Epithelial cell of esophagus (primary cell): ENCODE results near the gene AIRE.
"Not testable (repeated sequence)": the region's sequence is repeated elsewhere in the genome, so short reads cannot be mapped to it uniquely, and the experiment has no call there.

ENCODE experiments used
- DNase-seq: peaks from one replicate; pipeline ENCODE4 v3.0.0; 2010; ENCODE audit warnings: low read depth
- H3K4me3 ChIP-seq: 2 replicates; pipeline ENCODE4 v1.5.1; 2011; ENCODE audit warnings: mild to moderate bottlenecking, low read length, control low read depth
- CTCF ChIP-seq: IDR thresholded peaks from 2 replicates; pipeline ENCODE4 v1.5.1; 2011; ENCODE audit warnings: low read depth, mild to moderate bottlenecking, low read length, control low read depth, inconsistent platforms; ENCODE audit not compliant: insufficient read depth; ENCODE audit errors: missing control alignments

The AIRE gene

DNA sequence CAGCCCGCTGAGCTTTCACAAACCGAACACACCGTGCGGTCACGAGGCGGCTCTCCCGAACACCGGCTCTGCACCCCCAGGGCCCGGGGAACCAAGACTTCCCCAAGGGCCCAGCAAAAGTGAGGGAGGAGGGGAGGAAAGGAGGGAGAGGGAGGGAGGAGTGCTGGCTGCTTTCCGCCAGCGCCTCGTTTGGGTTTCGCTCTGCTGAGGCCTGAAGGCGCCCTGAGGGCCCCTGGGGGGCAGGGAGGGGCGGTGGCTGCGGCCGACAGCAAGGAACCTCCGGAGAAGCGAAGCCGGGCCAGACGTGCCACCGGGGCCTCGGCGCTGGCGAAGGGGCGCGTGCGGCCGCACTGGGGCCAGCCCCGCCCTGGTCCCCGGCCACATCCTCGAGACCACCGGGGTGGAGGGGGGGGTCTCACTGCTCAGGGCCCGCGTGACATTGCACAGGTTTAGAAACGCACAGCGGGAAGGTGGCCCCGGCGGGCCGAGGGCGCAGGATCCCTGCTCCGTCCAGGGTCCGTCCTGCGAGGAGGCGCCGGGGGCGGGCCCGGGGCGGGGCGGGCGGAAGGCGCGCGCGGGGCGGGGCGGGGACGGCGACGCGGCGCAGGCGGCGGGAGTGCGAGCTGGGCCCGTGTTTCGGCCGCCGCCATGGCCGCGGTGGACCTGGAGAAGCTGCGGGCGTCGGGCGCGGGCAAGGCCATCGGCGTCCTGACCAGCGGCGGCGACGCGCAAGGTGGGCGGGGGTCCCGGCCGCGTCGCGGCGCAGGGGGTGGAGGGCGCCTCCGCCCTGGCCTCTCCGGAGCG is 14.0 kb downstream of the AIRE start, which contains the start of gene PFKL:
PFKL (plus strand) TSS at position 596 of the 804 bp plus-strand sequence; CDS start at position 649, 53 bp downstream.
- DNase-seq = peak; percentile 59
- peak within 1 kb of the TSS; percentile 73 for H3K4me3 ChIP-seq
- TF ChIP-seq CTCF = no peak

DNA sequence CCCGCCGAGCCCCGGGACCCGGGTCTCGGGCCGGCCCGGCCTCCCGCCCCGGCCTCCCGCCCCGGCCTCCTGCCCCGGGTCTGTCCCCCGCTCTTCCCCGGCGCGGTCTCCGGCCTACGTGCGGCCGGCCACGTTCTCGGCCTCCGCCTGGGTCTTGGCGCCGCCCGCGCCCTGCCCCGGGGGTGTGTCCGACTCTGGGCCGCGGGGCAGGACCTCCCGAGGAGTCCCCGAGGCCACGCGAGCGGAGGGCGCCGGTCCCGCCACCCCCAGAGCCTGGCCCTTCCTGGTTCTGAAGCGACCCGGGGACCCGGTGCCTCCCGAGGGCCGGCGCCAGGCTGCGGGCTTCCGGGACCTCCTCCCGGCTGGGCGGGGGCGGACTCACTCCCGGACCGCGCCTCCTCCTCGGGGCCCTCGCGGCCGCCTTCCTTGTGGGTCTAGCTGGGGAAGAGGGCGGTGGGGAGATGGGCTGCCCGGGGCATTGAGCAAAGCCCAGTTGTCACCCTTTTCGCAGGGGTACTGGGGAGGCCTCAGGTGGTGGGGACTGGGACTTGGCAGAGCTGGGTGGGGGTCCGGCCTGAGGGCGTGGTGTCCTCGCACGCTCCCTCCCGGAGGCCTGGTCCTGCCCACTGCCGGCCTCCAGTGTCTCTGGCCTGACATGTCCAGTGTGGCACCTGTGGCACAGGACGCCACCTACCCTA is 14.7 kb downstream of the AIRE start:
- DNase-seq = peak; percentile 67
- peak overlapping the region; percentile 73 for H3K4me3 ChIP-seq
- TF ChIP-seq CTCF = no peak

- H3K4me3 ChIP-seq = peak overlapping the region; percentile 73
- no peak for DNase-seq
- no peak for TF ChIP-seq CTCF
Measured at GRCh38 chr21:44301141-44301540, 15.5 kb downstream of the AIRE start.

GRCh38 chr21:44301961-44302406 is 16.3 kb downstream of the AIRE start:
- DNase-seq = peak; percentile 8
- peak; percentile 21 for TF ChIP-seq CTCF
- no peak overlapping the region for H3K4me3 ChIP-seq

DNA sequence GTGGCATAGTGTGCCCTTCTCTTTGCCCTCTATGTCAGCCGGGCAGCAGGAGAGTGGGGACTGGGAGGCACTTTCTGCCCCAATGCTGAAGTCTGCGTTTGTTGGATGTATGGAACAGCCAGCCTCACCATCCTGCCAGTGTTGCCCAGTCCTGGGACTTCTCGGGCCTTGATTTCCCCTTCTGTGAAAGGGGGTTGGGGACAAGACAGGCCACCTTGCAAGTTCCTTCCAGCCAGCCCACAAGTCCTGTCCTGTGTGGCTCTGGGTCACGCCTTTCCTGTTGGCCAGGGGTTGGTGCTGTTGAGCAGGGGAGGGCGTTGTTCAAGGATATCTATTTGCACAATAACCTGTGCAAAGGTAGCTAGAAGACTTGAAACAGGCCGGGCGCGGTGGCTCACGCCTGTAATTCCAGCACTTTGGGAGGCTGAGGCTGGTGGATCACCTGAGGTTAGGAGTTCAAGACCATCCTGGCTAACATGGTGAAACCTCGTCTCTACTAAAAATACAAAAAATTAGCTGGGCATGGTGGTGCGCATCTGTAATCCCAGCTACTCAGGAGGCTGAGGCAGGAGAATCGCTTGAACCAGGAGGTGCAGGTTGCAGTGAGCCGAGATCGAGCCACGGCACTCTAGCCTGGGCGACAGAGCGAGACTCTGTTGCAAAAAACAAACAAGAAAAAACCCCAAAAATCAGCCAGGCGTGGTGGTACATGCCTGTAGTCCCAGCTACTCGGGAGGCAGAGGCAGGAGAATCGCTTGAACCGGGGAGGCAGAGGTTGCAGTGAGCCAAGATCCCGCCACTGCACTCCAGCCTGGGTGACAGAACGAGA is 17.1 kb downstream of the AIRE start:
- TF ChIP-seq CTCF = peak; percentile 35
- peak; percentile 76 for DNase-seq
- H3K4me3 ChIP-seq = not testable (repeated sequence)

- H3K4me3 ChIP-seq = no peak overlapping the region
- no peak for TF ChIP-seq CTCF
- no peak for DNase-seq
Measured at GRCh38 chr21:44303490-44303981, 17.9 kb downstream of the AIRE start.
